AG04449 (cell line): Measurements from ENCODE around the gene LCN10.

ENCODE experiments used
- CTCF ChIA-PET: fragments of 350-600 bp; formaldehyde crosslinking; extraction: SDS; loops from one replicate; lab custom pipeline; 2021; ENCODE audit warnings: antibody characterized with exemption; lab: Yijun Ruan, JAX
- POLR2A ChIA-PET: fragments of 400-600, 350-600 bp; formaldehyde crosslinking; extraction: SDS; loops from one replicate; lab custom pipeline; 2020; ENCODE audit warnings: antibody characterized with exemption, inconsistent platforms; lab: Yijun Ruan, JAX
- DNase-seq: peaks from one replicate; pipeline ENCODE4 v3.0.0-alpha.2; 2010; ENCODE audit warnings: low read depth, low spot score
- H3K4me3 ChIP-seq: 2 replicates; pipeline ENCODE4 v1.5.1; 2011; ENCODE audit warnings: low read depth, mild to moderate bottlenecking, control low read depth, low read length
- TF ChIP-seq, protein P1 (sequence below): IDR thresholded peaks from one replicate; pipeline ENCODE4 v1.5.1; 2011; ENCODE audit warnings: mild to moderate bottlenecking, moderate library complexity, low read length, control low read depth, inconsistent platforms; ENCODE audit not compliant: insufficient read depth; ENCODE audit errors: missing control alignments

The LCN10 gene

GRCh38 chr9:136722969-136723356, 19.8 kb downstream of the LCN10 start:
- no peak for DNase-seq
- TF ChIP-seq, protein P1, sequence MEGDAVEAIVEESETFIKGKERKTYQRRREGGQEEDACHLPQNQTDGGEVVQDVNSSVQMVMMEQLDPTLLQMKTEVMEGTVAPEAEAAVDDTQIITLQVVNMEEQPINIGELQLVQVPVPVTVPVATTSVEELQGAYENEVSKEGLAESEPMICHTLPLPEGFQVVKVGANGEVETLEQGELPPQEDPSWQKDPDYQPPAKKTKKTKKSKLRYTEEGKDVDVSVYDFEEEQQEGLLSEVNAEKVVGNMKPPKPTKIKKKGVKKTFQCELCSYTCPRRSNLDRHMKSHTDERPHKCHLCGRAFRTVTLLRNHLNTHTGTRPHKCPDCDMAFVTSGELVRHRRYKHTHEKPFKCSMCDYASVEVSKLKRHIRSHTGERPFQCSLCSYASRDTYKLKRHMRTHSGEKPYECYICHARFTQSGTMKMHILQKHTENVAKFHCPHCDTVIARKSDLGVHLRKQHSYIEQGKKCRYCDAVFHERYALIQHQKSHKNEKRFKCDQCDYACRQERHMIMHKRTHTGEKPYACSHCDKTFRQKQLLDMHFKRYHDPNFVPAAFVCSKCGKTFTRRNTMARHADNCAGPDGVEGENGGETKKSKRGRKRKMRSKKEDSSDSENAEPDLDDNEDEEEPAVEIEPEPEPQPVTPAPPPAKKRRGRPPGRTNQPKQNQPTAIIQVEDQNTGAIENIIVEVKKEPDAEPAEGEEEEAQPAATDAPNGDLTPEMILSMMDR, result no peak
- ChIA-PET CTCF (interaction anchor here (1.4 kb wide), 1 partner anchor 8 kb away, joined by 4 read pairs; no protein-coding TSS in a partner anchor), POLR2A (interaction anchor here (0.7 to 2.4 kb wide), 2 partner anchors 10 to 15 kb away, joined by 3 to 6 read pairs; partner anchors contain the start of gene DIPK1B)
- no peak overlapping the region for H3K4me3 ChIP-seq

DNA sequence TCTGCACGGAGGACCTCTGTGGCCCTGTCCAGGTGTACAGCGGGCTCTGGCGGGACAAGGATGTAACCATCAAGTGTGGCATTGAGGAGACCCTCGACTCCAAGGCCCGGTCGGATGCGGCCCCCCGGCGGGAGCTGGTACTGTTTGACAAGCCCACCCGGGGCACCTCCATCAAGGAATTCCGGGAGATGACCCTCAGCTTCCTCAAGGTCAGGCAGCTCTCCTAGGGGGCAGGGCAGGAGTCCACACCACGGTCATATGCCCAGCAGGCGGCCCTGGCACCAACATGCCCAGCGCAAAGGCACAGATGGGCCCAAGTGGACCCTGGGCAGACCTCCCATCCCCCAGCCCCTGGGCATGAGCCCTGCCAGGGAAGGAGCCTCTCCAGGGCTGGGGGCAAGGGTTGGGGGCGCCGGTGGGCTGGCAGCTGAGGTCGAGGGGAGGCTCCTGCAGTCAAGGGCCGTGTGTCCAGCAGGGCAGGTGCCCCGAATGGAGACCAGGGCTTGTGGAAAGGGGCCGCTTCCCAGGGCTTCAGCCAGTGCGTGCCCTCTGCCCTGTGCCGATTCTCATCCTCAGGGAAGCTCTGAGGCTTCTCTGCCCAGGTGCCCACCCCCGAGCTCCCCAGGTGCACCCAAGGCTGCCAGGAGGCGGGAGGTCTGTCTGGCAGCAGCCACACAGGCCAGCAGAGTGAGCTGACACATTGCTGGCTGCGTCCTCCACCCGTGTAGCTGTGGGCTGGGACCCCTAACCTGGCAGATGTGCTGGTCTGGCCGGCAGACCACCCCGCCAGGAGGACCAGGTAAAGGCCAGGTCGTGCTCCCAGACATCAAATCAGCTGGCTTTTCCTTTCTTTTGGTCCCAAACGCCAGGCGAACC, 20.4 kb downstream of the LCN10 start:
- no peak overlapping the region for H3K4me3 ChIP-seq
- ChIA-PET CTCF (interaction anchor here (1.4 to 2.5 kb wide), 2 partner anchors 7 to 39 kb away, joined by 4 to 6 read pairs; no protein-coding TSS in a partner anchor), POLR2A (interaction anchor here (0.7 to 2.4 kb wide), 2 partner anchors 9 to 14 kb away, joined by 3 to 6 read pairs; partner anchors contain the start of gene DIPK1B)
- no peak for DNase-seq
- TF ChIP-seq, protein P1, result no peak

GRCh38 chr9:136721339-136722092, 21.2 kb downstream of the LCN10 start:
- H3K4me3 ChIP-seq, result no peak overlapping the region
- ChIA-PET POLR2A (interaction anchor here (2.4 kb wide), 1 partner anchor 8 kb away, joined by 6 read pairs; the partner anchor contains the start of gene DIPK1B), CTCF (interaction anchor here (2.5 kb wide), 1 partner anchor 40 kb away, joined by 6 read pairs; no protein-coding TSS in a partner anchor)
- TF ChIP-seq, protein P1, result no peak
- DNase-seq, result no peak

GRCh38 chr9:136720898-136721338, 21.8 kb downstream of the LCN10 start:
- ChIA-PET CTCF (interaction anchor here (2.5 kb wide), 1 partner anchor 40 kb away, joined by 6 read pairs; no protein-coding TSS in a partner anchor), POLR2A (no interaction called here)
- no peak for DNase-seq
- TF ChIP-seq, protein P1, result no peak
- no peak overlapping the region for H3K4me3 ChIP-seq

GRCh38 chr9:136720251-136720897, 22.4 kb downstream of the LCN10 start:
- CTCF ChIA-PET, result interaction anchor here (2.5 to 2.6 kb wide), 2 partner anchors 8 to 41 kb away, joined by 6 to 13 read pairs; no protein-coding TSS in a partner anchor
- DNase-seq, result no peak
- POLR2A ChIA-PET, result interaction anchor here (3.1 kb wide), 1 partner anchor 8 kb away, joined by 16 read pairs; no protein-coding TSS in a partner anchor
- TF ChIP-seq, protein P1, result no peak
- H3K4me3 ChIP-seq, result no peak overlapping the region
